Measurements from ENCODE around the gene ITIH1. TPM values are rescaled to one million over a fixed set of nuclear protein-coding genes. Genes with fewer than 3 reads are reported as not detected.

Gene ITIH1
- total and polyA plus RNA-seq, 12 donors = 0.13 TPM; not detected in 11

DNA sequence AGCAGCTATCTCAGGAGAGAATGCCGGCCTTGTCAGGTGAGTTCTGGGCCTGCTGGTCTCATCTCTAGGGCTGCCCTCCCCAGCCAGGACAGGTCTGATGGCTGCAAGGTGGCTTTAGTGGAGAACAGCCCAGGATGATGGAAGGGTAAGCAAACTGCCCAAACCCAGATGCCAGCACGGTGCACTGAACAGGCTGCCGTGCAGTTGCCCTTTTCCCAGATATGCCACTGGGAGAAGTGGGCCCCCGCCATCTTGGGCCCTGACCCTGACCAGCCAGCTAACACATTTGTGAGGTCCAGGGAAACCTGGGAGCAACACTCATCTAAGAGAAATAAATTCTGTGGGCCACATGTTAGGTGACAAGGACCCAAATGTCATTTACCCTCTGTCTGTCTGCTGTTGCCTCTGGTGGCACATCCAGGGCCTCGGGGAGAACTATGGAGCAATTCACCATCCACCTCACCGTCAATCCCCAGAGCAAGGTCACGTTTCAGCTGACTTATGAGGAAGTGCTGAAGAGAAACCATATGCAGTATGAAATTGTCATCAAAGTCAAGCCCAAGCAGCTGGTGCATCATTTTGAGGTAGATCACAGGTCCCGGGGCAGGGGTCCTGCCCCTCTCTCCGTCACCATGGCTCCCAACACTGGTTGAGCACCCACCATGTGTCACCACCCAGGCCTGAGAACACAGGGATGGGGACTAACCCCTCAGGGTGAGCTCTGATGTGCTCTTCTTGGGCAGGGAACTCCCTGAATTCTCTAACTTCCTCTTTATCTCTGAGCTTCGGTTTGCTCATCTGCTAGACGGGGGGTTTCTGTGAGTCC lies 1.8 kb downstream of the ITIH1 start:
- Histone ChIP-seq H3K27me3 (peaks cover 0 to 8% (median 0%) of the 10 kb centered on the region in 7 donors), H3K36me3 (no peaks in the 10 kb centered on the region), H3K9me3 (no peaks in the 10 kb centered on the region), H3K4me1 (peaks cover 0 to 19% (median 0%) of the 10 kb centered on the region in 9 donors), H3K4me3 (no peak overlapping the region), H3K27ac (peak overlapping the region in 1 of 10 donors; percentile 47)
- ATAC-seq (no peak), DNase-seq (no peak)
- 80 to 83% methylated on average over 11 of the region's 11 CpGs for WGBS, 2 donors
- TF ChIP-seq, protein P1, sequence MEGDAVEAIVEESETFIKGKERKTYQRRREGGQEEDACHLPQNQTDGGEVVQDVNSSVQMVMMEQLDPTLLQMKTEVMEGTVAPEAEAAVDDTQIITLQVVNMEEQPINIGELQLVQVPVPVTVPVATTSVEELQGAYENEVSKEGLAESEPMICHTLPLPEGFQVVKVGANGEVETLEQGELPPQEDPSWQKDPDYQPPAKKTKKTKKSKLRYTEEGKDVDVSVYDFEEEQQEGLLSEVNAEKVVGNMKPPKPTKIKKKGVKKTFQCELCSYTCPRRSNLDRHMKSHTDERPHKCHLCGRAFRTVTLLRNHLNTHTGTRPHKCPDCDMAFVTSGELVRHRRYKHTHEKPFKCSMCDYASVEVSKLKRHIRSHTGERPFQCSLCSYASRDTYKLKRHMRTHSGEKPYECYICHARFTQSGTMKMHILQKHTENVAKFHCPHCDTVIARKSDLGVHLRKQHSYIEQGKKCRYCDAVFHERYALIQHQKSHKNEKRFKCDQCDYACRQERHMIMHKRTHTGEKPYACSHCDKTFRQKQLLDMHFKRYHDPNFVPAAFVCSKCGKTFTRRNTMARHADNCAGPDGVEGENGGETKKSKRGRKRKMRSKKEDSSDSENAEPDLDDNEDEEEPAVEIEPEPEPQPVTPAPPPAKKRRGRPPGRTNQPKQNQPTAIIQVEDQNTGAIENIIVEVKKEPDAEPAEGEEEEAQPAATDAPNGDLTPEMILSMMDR (IDR thresholded peaks at IDR 0.05) = no peak
- intact Hi-C loops (cut with DNase I) = loop anchor here in 2 of 10 donors (10.0 kb wide), 2 partner anchors 116 to 296 kb away; partner anchors contain the start of gene STIMATE (in 1 of the 2)

DNA sequence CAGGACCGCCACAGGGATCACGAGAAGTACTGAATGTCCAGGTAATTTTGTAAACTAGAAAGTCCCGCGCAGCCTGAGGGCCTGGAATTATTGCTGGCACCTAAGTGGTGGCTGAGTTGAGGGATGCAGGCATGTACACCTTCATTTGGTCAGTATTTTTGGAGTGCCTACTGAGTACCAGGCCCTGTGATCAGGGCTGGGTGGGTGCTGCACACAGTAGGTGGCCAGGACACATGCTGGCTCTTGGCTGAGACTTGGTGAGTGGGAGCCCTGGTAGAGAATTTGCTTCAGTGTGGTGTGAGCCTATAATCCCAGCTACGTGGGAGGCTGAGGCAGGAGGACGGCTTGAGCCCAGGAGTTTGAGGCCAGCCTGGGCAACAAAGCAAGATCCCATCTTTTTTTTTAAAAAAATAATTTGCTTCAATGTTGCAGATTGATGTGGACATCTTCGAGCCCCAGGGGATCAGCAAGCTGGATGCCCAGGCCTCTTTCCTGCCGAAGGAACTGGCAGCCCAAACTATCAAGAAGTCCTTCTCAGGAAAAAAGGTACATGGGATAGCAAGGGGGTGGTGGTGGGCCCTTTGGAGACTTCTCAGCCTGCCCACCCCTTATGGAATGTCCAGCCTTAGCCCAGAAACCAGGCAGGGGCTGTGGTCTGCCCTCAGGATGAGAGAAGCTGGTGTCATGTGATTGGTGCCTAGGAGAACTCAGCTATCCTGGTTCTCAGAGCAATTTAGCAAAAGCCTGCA lies 2.6 kb downstream of the ITIH1 start:
- H3K4me3 ChIP-seq = no peak overlapping the region
- DNase-seq (no peak), ATAC-seq (no peak)
- peaks cover 0 to 18% (median 0%) of the 10 kb centered on the region in 9 donors for H3K4me1 ChIP-seq
- WGBS, 2 donors = 83 to 87% methylated on average over 8 of the region's 8 CpGs
- H3K27me3 ChIP-seq = peaks cover 0 to 8% (median 0%) of the 10 kb centered on the region in 7 donors
- H3K36me3 ChIP-seq = no peaks in the 10 kb centered on the region
- intact Hi-C loops (cut with DNase I) = loop anchor here in 2 of 10 donors (10.0 kb wide), 2 partner anchors 115 to 295 kb away; partner anchors contain the start of gene STIMATE (in 1 of the 2)
- peak overlapping the region in 1 of 10 donors; percentile 47 for H3K27ac ChIP-seq
- TF ChIP-seq, protein P1 (IDR thresholded peaks at IDR 0.05) = no peak
- no peaks in the 10 kb centered on the region for H3K9me3 ChIP-seq

DNA sequence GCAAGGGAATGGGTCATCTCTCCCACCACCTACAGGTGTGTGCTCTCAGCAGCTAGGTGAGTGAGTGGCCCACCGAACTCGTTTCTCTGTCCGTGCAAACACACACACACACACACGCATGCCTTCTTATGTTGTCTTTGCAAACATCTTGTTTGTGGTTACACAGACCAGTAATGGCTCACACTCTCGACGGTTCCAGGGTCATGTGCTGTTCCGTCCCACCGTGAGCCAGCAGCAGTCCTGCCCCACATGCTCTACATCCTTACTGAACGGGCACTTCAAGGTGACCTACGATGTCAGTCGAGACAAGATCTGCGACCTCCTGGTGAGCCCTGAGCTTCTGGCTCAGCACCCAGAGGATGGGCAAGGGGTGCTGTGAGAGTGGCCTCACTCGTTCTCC lies 4.3 kb downstream of the ITIH1 start:
- TF ChIP-seq, protein P1 (IDR thresholded peaks at IDR 0.05) = no peak
- Histone ChIP-seq H3K27me3 (peaks cover 0 to 8% (median 0%) of the 10 kb centered on the region in 7 donors), H3K36me3 (no peaks in the 10 kb centered on the region), H3K4me1 (peaks cover 0 to 11% (median 0%) of the 10 kb centered on the region in 9 donors), H3K9me3 (no peaks in the 10 kb centered on the region), H3K4me3 (no peak overlapping the region), H3K27ac (no peak overlapping the region)
- 64 to 69% methylated on average over 13 of the region's 13 CpGs for WGBS, 2 donors
- intact Hi-C loops (cut with DNase I) = no loop called here
- ATAC-seq (no peak), DNase-seq (no peak)

Measured in heart right ventricle (tissue), 16 donors.